ENCODE data around the gene NDRG3. TPM values are rescaled to one million over a fixed set of nuclear protein-coding genes. Genes with fewer than 3 reads are reported as not detected.

The NDRG3 gene
- polyA plus RNA-seq, 2 of the 4 experiments (the other 2 are of a cell fraction): 30.6 to 34.4 TPM

DNA sequence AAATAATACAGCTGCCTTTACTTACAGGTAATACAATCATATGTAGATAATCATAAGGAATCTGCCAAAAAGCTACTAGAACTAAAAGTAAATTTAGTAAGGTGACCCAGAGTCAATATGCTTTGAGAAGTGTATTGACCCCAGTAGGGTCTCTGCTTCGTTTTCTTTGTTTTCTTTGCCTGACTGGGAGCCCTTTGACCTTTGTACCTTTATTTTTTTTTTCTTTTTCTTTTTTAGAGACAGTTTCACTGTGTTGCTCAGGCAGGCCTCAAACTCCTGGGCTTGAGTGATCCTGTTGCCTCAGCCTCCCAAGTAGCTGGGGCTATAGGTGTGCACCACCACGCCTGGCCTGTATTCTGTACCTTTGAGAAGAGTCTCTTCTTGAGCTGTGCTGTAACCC lies 122.4 kb downstream of the NDRG3 start:
- no peaks in the 10 kb centered on the region for H3K4me1 ChIP-seq
- DNase-seq (ENCODE audit: low read depth in 1 of 2, low spot score in 1 of 2): no peak
- no peaks in the 10 kb centered on the region for H3K9me3 ChIP-seq
- no peak for FAIRE-seq
- ChIA-PET CTCF (interaction anchor here (1.0 to 3.7 kb wide), 3 partner anchors 11 to 350 kb away, joined by 3 to 15 read pairs (median 3); no protein-coding TSS in a partner anchor), POLR2A (no interaction called here)
- no peak overlapping the region for H3K4me3 ChIP-seq
- H3K4me2 ChIP-seq: no peak overlapping the region
- ATAC-seq: no peak
- TF ChIP-seq RARB (CRISPR knock-in tag; IDR thresholded peaks at IDR 0.05) (no peak), POLR2A (IDR thresholded peaks at IDR 0.05; ENCODE audit: low read length) (no peak), HOXA7 (CRISPR knock-in tag; IDR thresholded peaks at IDR 0.05) (no peak), HEYL (CRISPR knock-in tag; IDR thresholded peaks at IDR 0.05) (no peak), ESRRA (IDR thresholded peaks at IDR 0.05; ENCODE audit: borderline replicate concordance, low read length) (no peak), ZC3H11A (IDR thresholded peaks at IDR 0.05) (no peak), RFX5 (IDR thresholded peaks at IDR 0.05) (no peak), MYC (IDR thresholded peaks at IDR 0.05; ENCODE audit: borderline replicate concordance, low read length) (no peak), KDM1A (IDR thresholded peaks at IDR 0.05; ENCODE audit: low read depth) (no peak), SMC3 (IDR thresholded peaks at IDR 0.05) (no peak), CBX8 (IDR thresholded peaks at IDR 0.05) (no peak), HOXB13 (CRISPR knock-in tag; IDR thresholded peaks at IDR 0.05; ENCODE audit: low read depth) (no peak), TFCP2L1 (CRISPR knock-in tag; IDR thresholded peaks at IDR 0.05) (no peak), SREBF2 (IDR thresholded peaks at IDR 0.05) (no peak), CHD4 (IDR thresholded peaks at IDR 0.05; ENCODE audit: borderline replicate concordance) (no peak), MAFK (IDR thresholded peaks at IDR 0.05; ENCODE audit: partially characterized antibody) (no peak)
- TF ChIP-seq, protein P1, sequence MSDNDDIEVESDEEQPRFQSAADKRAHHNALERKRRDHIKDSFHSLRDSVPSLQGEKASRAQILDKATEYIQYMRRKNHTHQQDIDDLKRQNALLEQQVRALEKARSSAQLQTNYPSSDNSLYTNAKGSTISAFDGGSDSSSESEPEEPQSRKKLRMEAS (IDR thresholded peaks at IDR 0.05): no peak
- TF ChIP-seq, protein P2, sequence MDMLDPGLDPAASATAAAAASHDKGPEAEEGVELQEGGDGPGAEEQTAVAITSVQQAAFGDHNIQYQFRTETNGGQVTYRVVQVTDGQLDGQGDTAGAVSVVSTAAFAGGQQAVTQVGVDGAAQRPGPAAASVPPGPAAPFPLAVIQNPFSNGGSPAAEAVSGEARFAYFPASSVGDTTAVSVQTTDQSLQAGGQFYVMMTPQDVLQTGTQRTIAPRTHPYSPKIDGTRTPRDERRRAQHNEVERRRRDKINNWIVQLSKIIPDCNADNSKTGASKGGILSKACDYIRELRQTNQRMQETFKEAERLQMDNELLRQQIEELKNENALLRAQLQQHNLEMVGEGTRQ (IDR thresholded peaks at IDR 0.05): no peak
- H3K27ac ChIP-seq: no peak overlapping the region; a peak in 1 of 6 replicates
- WGBS (ENCODE audit: missing lambda C conversion rate): 85% methylated on average over 2 of the region's 2 CpGs

DNA sequence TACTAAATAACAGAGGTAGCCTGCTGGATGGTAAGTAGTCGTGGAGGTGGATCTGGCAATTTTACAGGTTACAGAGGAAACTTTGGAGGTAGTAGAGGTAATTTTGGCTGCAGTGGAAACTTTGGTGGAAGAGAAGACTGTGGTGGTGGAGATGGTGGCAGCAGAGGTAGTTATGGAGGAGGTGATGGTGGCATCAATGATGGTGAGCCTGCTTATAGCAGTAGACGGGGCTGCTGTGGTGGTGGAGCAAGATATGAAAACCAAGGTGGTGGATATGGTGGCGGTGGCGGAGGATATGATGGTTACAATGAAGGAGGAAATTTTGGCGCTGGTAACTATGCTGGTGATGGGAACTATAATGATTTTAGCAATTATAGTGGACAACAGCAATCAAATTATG lies 125.0 kb downstream of the NDRG3 start:
- FAIRE-seq (no peak), ATAC-seq (no peak), DNase-seq (ENCODE audit: low read depth in 1 of 2, low spot score in 1 of 2) (no peak)
- Histone ChIP-seq H3K4me2 (no peak overlapping the region), H3K27ac (no peak overlapping the region), H3K4me3 (no peak overlapping the region), H3K9me3 (no peaks in the 10 kb centered on the region), H3K4me1 (no peaks in the 10 kb centered on the region)
- 91% methylated on average over 5 of the region's 5 CpGs for WGBS (ENCODE audit: missing lambda C conversion rate)
- ChIA-PET CTCF (no interaction called here), POLR2A (no interaction called here)
- TF ChIP-seq ZNF302 (CRISPR knock-in tag; IDR thresholded peaks at IDR 0.05) (no peak), RAD21 (conservative IDR thresholded peaks at IDR 0.05 in 1 of 2, IDR thresholded peaks at IDR 0.05 in 1 of 2) (no peak), KDM5A (IDR thresholded peaks at IDR 0.05) (no peak), GATA3 (IDR thresholded peaks at IDR 0.05; ENCODE audit: borderline replicate concordance) (no peak), BCL3 (IDR thresholded peaks at IDR 0.05) (no peak), CBX8 (IDR thresholded peaks at IDR 0.05) (no peak), HEYL (CRISPR knock-in tag; IDR thresholded peaks at IDR 0.05) (no peak), HOXB5 (CRISPR knock-in tag; IDR thresholded peaks at IDR 0.05) (no peak), TP53 (CRISPR knock-in tag; IDR thresholded peaks at IDR 0.05) (no peak), ZC3H11A (IDR thresholded peaks at IDR 0.05) (no peak), HOXA7 (CRISPR knock-in tag; IDR thresholded peaks at IDR 0.05) (no peak), NPAS2 (CRISPR knock-in tag; IDR thresholded peaks at IDR 0.05; ENCODE audit: borderline replicate concordance) (no peak)
- TF ChIP-seq, protein P1 (IDR thresholded peaks at IDR 0.05): no peak

All from A549 (cell line).